Bronchial epithelial cell (primary cell): ENCODE data around the gene GBE1. TPM values are rescaled to one million over a fixed set of nuclear protein-coding genes. Genes with fewer than 3 reads are reported as not detected.
"Not testable (repeated sequence)": the region's sequence is repeated elsewhere in the genome, so short reads cannot be mapped to it uniquely, and the experiment has no call there.

Experiments
- DNase-seq: peaks from one replicate; pipeline ENCODE4 v3.0.0-alpha.2; 2010; ENCODE audit warnings: low read depth
- FAIRE-seq: peaks from 2 replicates; lab custom pipeline; 2011; peaks lifted over from hg19 to GRCh38; lab: Jason Lieb, UNC
- H3K27me3 ChIP-seq: 2 replicates; pipeline ENCODE4 v1.5.1; 2011; ENCODE audit warnings: low read length; ENCODE audit not compliant: control insufficient read depth, insufficient read depth
- H3K36me3 ChIP-seq: 2 replicates; pipeline ENCODE4 v1.5.1; 2011; ENCODE audit warnings: low read length; ENCODE audit not compliant: control insufficient read depth, insufficient read depth
- H3K4me3 ChIP-seq: 2 replicates; pipeline ENCODE4 v1.5.1; 2011; ENCODE audit warnings: mild to moderate bottlenecking, low read depth, low read length, control low read depth
- total RNA-seq: library from RNA; depleted of rRNA; stranded (reverse); fragments of >200 nt; gene quantifications from 2 replicates; pipeline ENCODE4 v1.2.1, GENCODE V29; 2014
- TF ChIP-seq, protein P1 (sequence below): IDR thresholded peaks from 2 replicates; pipeline ENCODE4 v1.5.1; 2011; ENCODE audit warnings: mild to moderate bottlenecking, moderate library complexity, low read length, control low read depth, inconsistent platforms; ENCODE audit not compliant: insufficient read depth, severe bottlenecking

Gene GBE1
- total RNA-seq, 1 donor from 2014 or later = 94.0 TPM

DNA sequence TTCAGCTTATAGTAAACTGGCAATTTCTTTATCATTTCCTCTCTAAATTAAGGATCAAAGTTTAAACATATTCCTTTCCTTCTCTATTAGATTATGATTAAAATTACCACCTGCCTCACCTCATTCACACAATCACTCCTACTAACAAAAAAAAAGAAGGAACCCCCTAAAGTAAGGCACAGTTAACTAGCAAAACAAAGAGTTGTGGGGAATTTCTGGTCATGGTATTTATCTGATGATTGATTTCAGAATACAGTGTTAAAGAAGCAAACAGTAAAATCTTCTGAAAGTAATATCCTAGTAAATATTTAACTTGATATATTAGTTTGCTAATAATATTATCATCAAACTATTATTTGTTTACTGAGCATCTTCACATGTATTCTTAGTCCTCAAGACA is 8.8 kb downstream of the GBE1 start:
- H3K36me3 ChIP-seq = peaks cover 9% of the 10 kb centered on the region
- H3K27me3 ChIP-seq = no peaks in the 10 kb centered on the region
- TF ChIP-seq, protein P1, sequence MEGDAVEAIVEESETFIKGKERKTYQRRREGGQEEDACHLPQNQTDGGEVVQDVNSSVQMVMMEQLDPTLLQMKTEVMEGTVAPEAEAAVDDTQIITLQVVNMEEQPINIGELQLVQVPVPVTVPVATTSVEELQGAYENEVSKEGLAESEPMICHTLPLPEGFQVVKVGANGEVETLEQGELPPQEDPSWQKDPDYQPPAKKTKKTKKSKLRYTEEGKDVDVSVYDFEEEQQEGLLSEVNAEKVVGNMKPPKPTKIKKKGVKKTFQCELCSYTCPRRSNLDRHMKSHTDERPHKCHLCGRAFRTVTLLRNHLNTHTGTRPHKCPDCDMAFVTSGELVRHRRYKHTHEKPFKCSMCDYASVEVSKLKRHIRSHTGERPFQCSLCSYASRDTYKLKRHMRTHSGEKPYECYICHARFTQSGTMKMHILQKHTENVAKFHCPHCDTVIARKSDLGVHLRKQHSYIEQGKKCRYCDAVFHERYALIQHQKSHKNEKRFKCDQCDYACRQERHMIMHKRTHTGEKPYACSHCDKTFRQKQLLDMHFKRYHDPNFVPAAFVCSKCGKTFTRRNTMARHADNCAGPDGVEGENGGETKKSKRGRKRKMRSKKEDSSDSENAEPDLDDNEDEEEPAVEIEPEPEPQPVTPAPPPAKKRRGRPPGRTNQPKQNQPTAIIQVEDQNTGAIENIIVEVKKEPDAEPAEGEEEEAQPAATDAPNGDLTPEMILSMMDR = no peak
- no peak for FAIRE-seq
- H3K4me3 ChIP-seq = no peak overlapping the region
- no peak for DNase-seq

DNA sequence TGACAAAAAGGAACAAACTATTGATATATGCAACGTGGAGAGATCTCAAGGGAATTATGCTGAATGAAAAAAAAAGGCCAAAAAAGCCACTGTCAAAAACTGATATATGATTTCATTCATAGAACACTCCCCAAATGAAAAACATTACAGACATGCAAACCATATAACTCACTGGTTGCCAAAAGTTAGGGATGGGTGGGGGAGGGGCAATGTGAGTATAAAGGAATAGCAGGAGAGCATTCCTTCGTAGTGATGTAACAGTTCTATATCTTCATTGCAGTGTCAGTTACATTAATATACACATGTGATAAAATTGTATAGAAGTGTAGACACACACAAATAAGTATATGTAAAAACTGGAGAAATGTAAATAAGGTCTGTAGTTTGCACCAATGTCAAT is 12.2 kb downstream of the GBE1 start:
- no peak for DNase-seq
- H3K36me3 ChIP-seq = peaks cover 9% of the 10 kb centered on the region
- no peaks in the 10 kb centered on the region for H3K27me3 ChIP-seq
- no peak overlapping the region for H3K4me3 ChIP-seq
- no peak for FAIRE-seq
- TF ChIP-seq, protein P1 = no peak

DNA sequence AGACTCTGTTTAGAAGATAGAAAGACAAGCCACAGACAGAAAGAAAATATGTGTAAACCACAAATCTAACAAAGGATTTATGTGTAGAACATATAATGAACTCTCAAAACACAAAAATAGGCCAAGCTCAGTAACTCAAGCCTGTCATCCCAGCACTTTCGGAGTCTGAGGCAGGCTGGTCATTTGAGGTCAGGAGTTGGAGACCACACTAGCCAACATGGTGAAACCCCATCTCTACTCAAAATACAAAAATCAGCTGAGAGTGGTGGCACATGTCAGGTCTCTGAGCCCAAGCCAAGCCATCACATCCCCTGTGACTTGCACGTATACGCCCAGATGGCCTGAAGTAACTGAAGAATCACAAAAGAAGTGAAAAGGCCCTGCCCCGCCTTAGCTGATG is 14.2 kb downstream of the GBE1 start:
- FAIRE-seq, DNase-seq, H3K36me3 ChIP-seq, H3K27me3 ChIP-seq, H3K4me3 ChIP-seq: not testable (repeated sequence)

DNA sequence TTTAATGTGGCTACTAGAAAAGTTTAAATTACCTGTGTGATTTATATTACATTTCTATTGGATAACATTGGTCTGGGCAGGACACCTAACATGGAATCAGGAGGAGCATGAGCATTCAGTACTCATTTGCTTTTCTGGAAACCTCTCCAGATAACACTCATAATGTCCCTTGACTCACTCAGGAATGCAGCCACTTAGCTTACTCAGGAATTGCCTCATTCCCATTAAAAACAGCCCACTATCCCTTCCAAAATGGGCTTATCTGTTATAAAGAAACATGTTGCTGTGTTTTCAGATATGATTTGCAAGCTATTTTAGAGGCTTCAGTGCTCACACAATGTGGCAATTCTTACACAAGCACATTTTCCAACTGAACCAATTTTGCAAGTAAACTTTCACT is 17.1 kb downstream of the GBE1 start:
- peaks cover 1% of the 10 kb centered on the region for H3K36me3 ChIP-seq
- H3K27me3 ChIP-seq = no peaks in the 10 kb centered on the region
- TF ChIP-seq, protein P1 = no peak
- no peak overlapping the region for H3K4me3 ChIP-seq
- FAIRE-seq = no peak
- peak; percentile 92 for DNase-seq

DNA sequence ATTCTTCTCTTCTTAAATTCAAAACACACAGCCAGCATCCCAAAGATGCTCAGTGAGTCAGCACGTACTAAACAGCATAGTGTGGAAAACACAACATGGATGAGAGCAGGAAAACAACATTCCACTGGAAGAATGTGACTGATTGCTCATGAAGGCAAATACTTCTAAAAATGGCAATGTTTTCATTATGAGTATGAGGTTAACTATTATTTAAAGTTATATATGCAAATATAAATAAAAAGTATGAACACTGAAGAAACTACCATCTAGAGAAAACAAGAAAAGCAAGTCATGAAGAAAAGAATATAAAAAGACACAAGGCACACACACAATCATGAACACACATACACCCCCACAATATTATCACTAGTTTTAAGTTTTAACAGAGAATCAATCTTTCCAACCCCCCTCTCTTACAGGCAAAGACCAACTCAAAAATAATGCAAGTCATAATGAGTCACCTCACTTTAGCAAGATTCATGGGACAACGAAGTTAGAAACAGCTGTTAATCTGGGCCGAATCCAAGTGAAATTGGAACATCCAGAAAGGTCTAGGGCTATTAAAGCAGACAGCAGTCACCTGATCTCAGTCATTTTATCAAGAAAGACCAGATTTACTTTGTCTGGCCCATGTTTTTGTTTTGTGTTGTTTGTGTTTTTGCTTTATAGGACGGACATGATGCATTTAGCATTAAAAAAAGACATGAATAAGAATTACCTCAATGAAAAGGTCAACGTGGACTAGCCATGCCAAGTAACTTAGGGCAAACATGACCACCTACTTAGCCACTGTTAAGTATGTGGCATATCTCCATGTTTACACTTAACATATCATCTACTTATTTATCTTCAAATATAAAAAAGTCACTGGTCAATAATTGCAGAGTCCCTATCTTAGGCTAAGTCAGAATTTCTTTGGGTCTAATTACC is 18.1 kb downstream of the GBE1 start:
- Histone ChIP-seq H3K27me3 (no peaks in the 10 kb centered on the region), H3K36me3 (peaks cover 1% of the 10 kb centered on the region), H3K4me3 (no peak overlapping the region)
- FAIRE-seq = no peak
- TF ChIP-seq, protein P1 = no peak
- peak; percentile 94 for DNase-seq

DNA sequence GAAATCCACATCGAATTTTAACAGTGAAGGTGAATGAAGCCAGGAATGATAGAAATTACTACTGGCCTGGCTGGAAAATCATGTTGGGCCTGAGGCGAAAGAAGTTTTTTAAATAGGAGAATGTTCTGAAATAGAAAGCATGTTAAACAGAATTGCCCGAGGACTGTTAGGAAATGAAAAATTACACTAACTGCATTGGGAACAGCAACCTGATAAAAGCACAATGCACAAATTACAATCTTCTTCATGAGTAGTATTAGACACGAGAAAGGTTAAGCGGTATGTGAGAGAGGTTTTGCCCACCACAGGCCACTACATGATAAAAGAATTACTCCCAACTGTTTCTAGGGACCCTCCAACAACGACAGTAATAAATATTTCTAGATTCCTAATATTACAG is 18.9 kb downstream of the GBE1 start:
- H3K36me3 ChIP-seq = peaks cover 1% of the 10 kb centered on the region
- DNase-seq (no peak), FAIRE-seq (no peak)
- H3K27me3 ChIP-seq = no peaks in the 10 kb centered on the region
- TF ChIP-seq, protein P1 = no peak
- no peak overlapping the region for H3K4me3 ChIP-seq
